GM12872 (cell line): Measurements from ENCODE around the gene CLCN1.

Experiments used
- CTCF ChIP-seq: IDR thresholded peaks from 3 replicates; pipeline ENCODE4 v1.5.1; 2011; ENCODE audit warnings: low read depth, mild to moderate bottlenecking, low read length, moderate library complexity; ENCODE audit not compliant: insufficient read depth

CLCN1 gene

DNA sequence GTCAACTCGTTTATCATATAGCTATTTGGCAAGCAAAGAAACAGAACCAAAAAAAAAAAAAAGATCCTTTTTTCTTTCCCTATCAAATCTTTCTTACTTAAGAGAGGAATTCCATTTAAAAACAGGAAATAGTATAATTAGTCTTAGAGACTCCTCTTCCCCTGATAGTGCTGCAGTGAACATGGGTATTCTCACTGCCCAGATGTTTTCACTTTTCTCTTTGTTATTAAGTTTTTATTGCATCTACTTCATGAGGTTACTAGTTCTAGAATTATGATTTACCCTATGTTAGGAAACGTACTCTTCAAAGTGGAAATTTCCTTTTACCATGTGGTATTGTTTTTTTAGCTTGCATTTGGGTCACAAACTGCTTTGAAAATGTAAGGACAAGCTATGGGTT is 19.2 kb upstream of the CLCN1 start:
- TF ChIP-seq CTCF, result no peak

DNA sequence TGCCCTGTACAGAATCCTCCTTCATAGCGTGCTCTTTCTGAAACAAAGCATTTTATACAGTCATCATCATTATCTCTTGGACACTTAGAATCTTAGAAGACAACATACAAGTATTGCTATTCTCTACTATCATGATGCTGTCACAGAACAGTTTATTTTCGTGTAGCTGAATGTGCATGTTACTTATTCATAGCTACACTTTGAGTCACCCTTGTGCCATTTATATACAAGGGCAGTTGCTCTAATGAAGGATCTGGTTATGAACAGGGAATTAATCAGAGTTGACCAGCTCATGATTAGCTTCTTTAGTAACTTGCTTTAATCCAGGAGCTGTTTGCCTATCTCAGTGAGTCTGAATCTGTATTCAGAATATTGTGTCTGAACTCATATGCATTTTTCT is 16.6 kb upstream of the CLCN1 start:
- no peak for TF ChIP-seq CTCF

GRCh38 chr7:143299840-143300239 is 16.1 kb upstream of the CLCN1 start:
- peak; percentile 69 for TF ChIP-seq CTCF

- no peak for TF ChIP-seq CTCF
Observed at GRCh38 chr7:143300959-143301935, 14.7 kb upstream of the CLCN1 start.

DNA sequence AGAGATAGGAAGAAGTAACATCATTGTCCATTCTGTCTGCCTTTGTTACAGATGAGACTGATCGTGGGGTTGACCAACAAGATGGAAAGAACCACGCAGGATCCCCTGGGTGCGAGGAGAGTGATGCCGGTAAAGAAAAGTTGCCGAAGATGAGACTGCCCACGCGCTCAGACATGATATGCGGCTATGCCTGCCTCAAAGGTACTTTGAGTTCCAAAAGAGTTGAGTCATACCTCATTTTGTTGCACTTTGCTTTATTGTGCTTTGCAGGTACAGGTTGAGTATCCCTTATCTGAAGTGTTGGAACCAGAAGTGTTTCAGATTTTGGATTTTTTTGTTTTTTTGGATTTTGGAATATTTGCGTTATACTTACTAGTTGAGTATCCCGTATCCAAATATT is 12.2 kb upstream of the CLCN1 start:
- no peak for TF ChIP-seq CTCF

- no peak for TF ChIP-seq CTCF
Observed at GRCh38 chr7:143304938-143305337, 11.0 kb upstream of the CLCN1 start.

DNA sequence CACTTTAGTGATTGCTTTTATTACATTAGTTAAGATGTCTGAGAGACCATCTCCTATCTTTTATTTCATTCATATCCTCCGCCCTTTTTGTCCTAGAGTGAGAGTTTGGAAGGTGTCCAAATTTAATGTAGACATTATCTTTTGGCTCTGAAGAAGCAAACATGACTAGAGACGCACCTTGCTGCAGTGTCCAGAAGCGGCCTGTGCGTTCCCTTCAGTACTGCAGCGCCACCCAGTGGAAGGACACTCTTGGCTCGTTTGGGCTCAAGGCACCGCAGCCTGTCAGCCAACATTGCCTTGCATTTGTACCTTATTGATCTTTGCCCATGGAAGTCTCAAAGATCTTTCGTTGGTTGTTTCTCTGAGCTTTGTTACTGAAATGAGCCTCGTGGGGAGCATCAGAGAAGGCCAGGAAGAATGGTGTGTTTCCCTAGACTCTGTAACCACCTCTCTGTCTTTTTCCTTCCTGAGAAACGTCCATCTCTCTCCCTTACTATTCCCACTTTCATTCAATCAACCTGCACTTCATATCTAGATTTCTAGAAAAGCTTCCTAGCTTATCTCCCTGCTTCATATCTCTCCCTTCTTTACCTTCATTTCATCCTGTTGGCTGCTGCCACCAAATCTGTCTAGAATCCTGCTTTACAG is 10.4 kb upstream of the CLCN1 start:
- TF ChIP-seq CTCF, result peak; percentile 78
